ENCODE data around the gene SPDYE2. TPM values are rescaled to one million over a fixed set of nuclear protein-coding genes. Genes with fewer than 3 reads are reported as not detected.
A peak's percentile ranks its signal among the peaks of the same experiment; 100 is the strongest.
"Not testable (repeated sequence)": the region's sequence is repeated elsewhere in the genome, so short reads cannot be mapped to it uniquely, and the experiment has no call there.

SPDYE2 gene
- total and polyA plus RNA-seq, 2 of the 13 experiments (the other 11 are each of a cell fraction or from before 2014, with no cell fraction given), result not detected

GRCh38 chr7:102531583-102531982 lies 19.4 kb upstream of the SPDYE2 start:
- not testable (repeated sequence) for FAIRE-seq; ATAC-seq; H3K79me2 ChIP-seq (ENCODE audit: insufficient read depth, low read length)

GRCh38 chr7:102532127-102532526 lies 18.9 kb upstream of the SPDYE2 start:
- intact Hi-C loops (cut with micrococcal nuclease; ENCODE audit: unreplicated experiment); H4K20me1 ChIP-seq (ENCODE audit: insufficient read depth, low read length); H3K79me2 ChIP-seq (ENCODE audit: insufficient read depth, low read length); ATAC-seq; DNase-seq (ENCODE audit: low spot score); H2AFZ ChIP-seq (ENCODE audit: low read length); H3K27me3 ChIP-seq (ENCODE audit: control insufficient read depth in 1 of 2, insufficient read depth in 2 of 2, low read length in 2 of 2); H3K4me3 ChIP-seq (replicated peaks in 1 of 3; ENCODE audit: insufficient read depth in 1 of 3, low read depth in 2 of 3, low read length in 3 of 3); FAIRE-seq; in situ Hi-C loops (cut with HindIII; ENCODE audit: extremely low pct_ligation_motif_present, low pct_unique_long_range_greater_than_20kb); POLR2A ChIA-PET; H3K9ac ChIP-seq (ENCODE audit: insufficient read depth, low read depth, low read length); H3K36me3 ChIP-seq (replicated peaks in 1 of 2; ENCODE audit: control insufficient read depth in 1 of 2, insufficient read depth in 2 of 2, low read length in 2 of 2); CTCF ChIA-PET (ENCODE audit: low intra/inter-chr PET ratio, low total read pairs); H3K27ac ChIP-seq (ENCODE audit: extremely low read length, insufficient read depth, low read length); H3K4me2 ChIP-seq (ENCODE audit: low read depth, low read length); H3K9me3 ChIP-seq (ENCODE audit: low read length); H3K4me1 ChIP-seq (ENCODE audit: insufficient read depth, low read length): not testable (repeated sequence)
- TSS peak; percentile 49 for BruUV-seq (replicated peaks)
- WGBS (ENCODE audit: low lambda C conversion rate), result 98% methylated on average over 2 of the region's 2 CpGs

More at GRCh38 chr7:102531583-102531982, 19.4 kb upstream of the SPDYE2 start:
- H3K4me1 ChIP-seq (ENCODE audit: insufficient read depth, low read length); H3K27me3 ChIP-seq (ENCODE audit: control insufficient read depth in 1 of 2, insufficient read depth in 2 of 2, low read length in 2 of 2); H3K4me3 ChIP-seq (replicated peaks in 1 of 3; ENCODE audit: insufficient read depth in 1 of 3, low read depth in 2 of 3, low read length in 3 of 3); CTCF ChIA-PET (ENCODE audit: low intra/inter-chr PET ratio, low total read pairs); H3K27ac ChIP-seq (ENCODE audit: extremely low read length, insufficient read depth, low read length); POLR2A ChIA-PET; H3K36me3 ChIP-seq (replicated peaks in 1 of 2; ENCODE audit: control insufficient read depth in 1 of 2, insufficient read depth in 2 of 2, low read length in 2 of 2); H2AFZ ChIP-seq (ENCODE audit: low read length); H3K9me3 ChIP-seq (ENCODE audit: low read length); H4K20me1 ChIP-seq (ENCODE audit: insufficient read depth, low read length); H3K9ac ChIP-seq (ENCODE audit: insufficient read depth, low read depth, low read length); H3K4me2 ChIP-seq (ENCODE audit: low read depth, low read length); BruUV-seq (replicated peaks); DNase-seq (ENCODE audit: low spot score); intact Hi-C loops (cut with micrococcal nuclease; ENCODE audit: unreplicated experiment); in situ Hi-C loops (cut with HindIII; ENCODE audit: extremely low pct_ligation_motif_present, low pct_unique_long_range_greater_than_20kb): not testable (repeated sequence)
- no CpG with 5 or more reads among the region's 7 CpGs for WGBS (ENCODE audit: low lambda C conversion rate)

- DNase-seq (ENCODE audit: low spot score); H3K9me3 ChIP-seq (ENCODE audit: low read length); H3K9ac ChIP-seq (ENCODE audit: insufficient read depth, low read depth, low read length); H3K4me3 ChIP-seq (replicated peaks in 1 of 3; ENCODE audit: insufficient read depth in 1 of 3, low read depth in 2 of 3, low read length in 3 of 3); H3K4me2 ChIP-seq (ENCODE audit: low read depth, low read length); in situ Hi-C loops (cut with HindIII; ENCODE audit: extremely low pct_ligation_motif_present, low pct_unique_long_range_greater_than_20kb); BruUV-seq (replicated peaks); H3K4me1 ChIP-seq (ENCODE audit: insufficient read depth, low read length); ATAC-seq; CTCF ChIA-PET (ENCODE audit: low intra/inter-chr PET ratio, low total read pairs); H2AFZ ChIP-seq (ENCODE audit: low read length); H3K79me2 ChIP-seq (ENCODE audit: insufficient read depth, low read length); H3K27ac ChIP-seq (ENCODE audit: extremely low read length, insufficient read depth, low read length); FAIRE-seq; H3K36me3 ChIP-seq (replicated peaks in 1 of 2; ENCODE audit: control insufficient read depth in 1 of 2, insufficient read depth in 2 of 2, low read length in 2 of 2); H4K20me1 ChIP-seq (ENCODE audit: insufficient read depth, low read length); H3K27me3 ChIP-seq (ENCODE audit: control insufficient read depth in 1 of 2, insufficient read depth in 2 of 2, low read length in 2 of 2); POLR2A ChIA-PET; intact Hi-C loops (cut with micrococcal nuclease; ENCODE audit: unreplicated experiment): not testable (repeated sequence)
- 92% methylated on average over 3 of the region's 8 CpGs for WGBS (ENCODE audit: low lambda C conversion rate)
Measured at GRCh38 chr7:102535062-102535615, 15.9 kb upstream of the SPDYE2 start.

GRCh38 chr7:102540604-102541003 lies 10.4 kb upstream of the SPDYE2 start:
- FAIRE-seq; POLR2A ChIA-PET; BruUV-seq (replicated peaks); in situ Hi-C loops (cut with HindIII; ENCODE audit: extremely low pct_ligation_motif_present, low pct_unique_long_range_greater_than_20kb); H3K9ac ChIP-seq (ENCODE audit: insufficient read depth, low read depth, low read length); H3K4me3 ChIP-seq (replicated peaks in 1 of 3; ENCODE audit: insufficient read depth in 1 of 3, low read depth in 2 of 3, low read length in 3 of 3); H3K27me3 ChIP-seq (ENCODE audit: control insufficient read depth in 1 of 2, insufficient read depth in 2 of 2, low read length in 2 of 2); ATAC-seq; intact Hi-C loops (cut with micrococcal nuclease; ENCODE audit: unreplicated experiment); H3K36me3 ChIP-seq (replicated peaks in 1 of 2; ENCODE audit: control insufficient read depth in 1 of 2, insufficient read depth in 2 of 2, low read length in 2 of 2); H3K9me3 ChIP-seq (ENCODE audit: low read length); H3K4me2 ChIP-seq (ENCODE audit: low read depth, low read length); CTCF ChIA-PET (ENCODE audit: low intra/inter-chr PET ratio, low total read pairs); H4K20me1 ChIP-seq (ENCODE audit: insufficient read depth, low read length); H3K4me1 ChIP-seq (ENCODE audit: insufficient read depth, low read length); H3K79me2 ChIP-seq (ENCODE audit: insufficient read depth, low read length); DNase-seq (ENCODE audit: low spot score); H3K27ac ChIP-seq (ENCODE audit: extremely low read length, insufficient read depth, low read length); H2AFZ ChIP-seq (ENCODE audit: low read length): not testable (repeated sequence)
- WGBS (ENCODE audit: low lambda C conversion rate), result 94% methylated on average over 5 of the region's 6 CpGs
